K562 (cell line): ENCODE data around the gene RRM2. TPM values are rescaled to one million over a fixed set of nuclear protein-coding genes. Genes with fewer than 3 reads are reported as not detected.

Experiments
- ATAC-seq: fragments of 200-7000 bp; cut with Tn5 transposase; 3 replicates; pipeline ENCODE4 v1.9.1; 2020; ENCODE audit warnings: moderate library complexity
- BruUV-seq: library from RNA; stranded (reverse); fragments of 400-500 nt; replicated peaks from 2 replicates; lab custom pipeline; 2021; lab: Mats Ljungman, UMichigan
- CTCF ChIA-PET: fragments of 300-600 bp; formaldehyde crosslinking; extraction: SDS; loops from one replicate; lab custom pipeline; 2021; ENCODE audit warnings: low intra/inter-chr PET ratio; lab: Yijun Ruan, JAX
- POLR2A ChIA-PET: fragments of 300-600, 350-650 bp; sonication (Branson Sonifier 250); formaldehyde crosslinking; extraction: SDS; loops from one replicate; lab custom pipeline; 2021; ENCODE audit warnings: antibody characterized with exemption, inconsistent platforms; lab: Yijun Ruan, JAX
- DNase-seq, 4 experiments: peaks; one replicate each; pipeline versions ENCODE4 v3.0.0 to v3.0.0-alpha.2; 2011 to 2018; ENCODE audit warnings: low spot score in 3 of 4, mixed read lengths in 3 of 4; ENCODE audit errors: extremely low read depth in 1 of 4
- FAIRE-seq: peaks from 2 replicates; lab custom pipeline; 2011; peaks lifted over from hg19 to GRCh38; lab: Jason Lieb, UNC
- H2AFZ ChIP-seq: 2 replicates; pipeline ENCODE4 v1.6.0; 2011; ENCODE audit warnings: low read depth, low read length, control low read depth, inconsistent platforms
- H3K27ac ChIP-seq: fragments of 200-600 bp; 3 replicates; pipeline ENCODE4 v1.8.0; 2011; ENCODE audit warnings: low read depth, mild to moderate bottlenecking, control low read depth, inconsistent platforms, low read length, moderate library complexity, mixed read lengths; ENCODE audit errors: extremely low read depth
- H3K27me3 ChIP-seq, 2 experiments: fragments of 300-600 bp in 1 of 2; 2 replicates in 1 of 2; 3 replicates in 1 of 2; pipeline versions ENCODE4 v1.6.0 to v1.8.0; 2011; ENCODE audit warnings: inconsistent platforms in 2 of 2, low read length in 2 of 2, mild to moderate bottlenecking in 1 of 2, mixed read lengths in 1 of 2, moderate library complexity in 1 of 2; ENCODE audit not compliant: control insufficient read depth in 2 of 2, insufficient read depth in 2 of 2
- H3K36me3 ChIP-seq: fragments of 300-600 bp; 3 replicates; pipeline ENCODE4 v1.8.0; 2011; ENCODE audit warnings: mild to moderate bottlenecking, low read length, inconsistent platforms; ENCODE audit not compliant: control insufficient read depth, insufficient read depth
- H3K4me1 ChIP-seq, 2 experiments: fragments of 200-600 bp in 1 of 2; replicated peaks in 1 of 2; 2 replicates in 1 of 2; 3 replicates in 1 of 2; pipeline versions ENCODE4 v1.5.1 to v1.8.0; 2011; ENCODE audit warnings: inconsistent platforms in 2 of 2, low read length in 2 of 2, mild to moderate bottlenecking in 1 of 2, mixed read lengths in 1 of 2, moderate library complexity in 1 of 2; ENCODE audit not compliant: control insufficient read depth in 2 of 2, insufficient read depth in 2 of 2
- H3K4me2 ChIP-seq: 2 replicates; pipeline ENCODE4 v1.6.1; 2011; ENCODE audit warnings: low read length, control low read depth, inconsistent platforms, mixed read lengths; ENCODE audit not compliant: insufficient read depth
- H3K4me3 ChIP-seq: fragments of 200-600 bp; sonication (generic), shearing (Covaris generic); 2 replicates; pipeline ENCODE4 v1.5.1; 2016; ENCODE audit warnings: control low read depth, inconsistent platforms
- H3K79me2 ChIP-seq: fragments of 200-600 bp; 3 replicates; pipeline ENCODE4 v1.8.0; 2011; ENCODE audit warnings: low read length, inconsistent platforms; ENCODE audit not compliant: control insufficient read depth, insufficient read depth
- H3K9ac ChIP-seq, 2 experiments: 2 replicates each; pipeline versions ENCODE4 v1.6.0 to v1.6.1; 2011; ENCODE audit warnings: low read depth in 2 of 2, low read length in 2 of 2, control low read depth in 1 of 2, inconsistent platforms in 1 of 2, mild to moderate bottlenecking in 1 of 2, mixed read lengths in 1 of 2; ENCODE audit not compliant: insufficient read depth in 1 of 2
- H3K9me1 ChIP-seq: one replicate; pipeline ENCODE4 v1.6.0; 2011; ENCODE audit warnings: inconsistent platforms, mild to moderate bottlenecking, low read length, moderate library complexity; ENCODE audit not compliant: control insufficient read depth, insufficient read depth
- H3K9me3 ChIP-seq: replicated peaks from 2 replicates; pipeline ENCODE4 v1.5.1; 2011; ENCODE audit warnings: low read depth, low read length, inconsistent platforms; ENCODE audit not compliant: control insufficient read depth, insufficient read depth
- H4K20me1 ChIP-seq: replicated peaks from 2 replicates; pipeline ENCODE4 v1.6.1; 2011; ENCODE audit warnings: low read length, inconsistent platforms, mixed read lengths; ENCODE audit not compliant: control insufficient read depth, insufficient read depth
- BRCA1 ChIP-seq, 2 experiments: fragments of 450-650 bp in 1 of 2; sonication (generic) in 1 of 2; formaldehyde crosslinking in 1 of 2; IDR thresholded peaks; 2 replicates each; pipeline versions ENCODE4 v1.5.0 to v1.6.1; 2017 to 2020; ENCODE audit warnings: mild to moderate bottlenecking in 1 of 2, missing genetic modification reagents in 1 of 2
- GABPB2 ChIP-seq: fragments of 250-450 bp; sonication (Bioruptor Pico); conservative IDR thresholded peaks from 2 replicates; pipeline ENCODE4 v1.5.1; 2021; ENCODE audit warnings: mild to moderate bottlenecking
- NFIC ChIP-seq: fragments of 450-650 bp; IDR thresholded peaks from 2 replicates; pipeline ENCODE4 v1.6.1; 2017; ENCODE audit warnings: mild to moderate bottlenecking, inconsistent platforms
- POLR2G ChIP-seq: fragments of 200-400 bp; formaldehyde crosslinking; IDR thresholded peaks from 2 replicates; pipeline ENCODE4 v1.6.1; 2017; ENCODE audit warnings: low read depth, mild to moderate bottlenecking, antibody characterized with exemption, low read length, moderate library complexity
- ZNF121 ChIP-seq: sonication (generic); formaldehyde crosslinking; conservative IDR thresholded peaks from 2 replicates; pipeline ENCODE4 v1.8.0; 2022; ENCODE audit warnings: missing genetic modification reagents
- WGBS: fragments of 100-300 bp; shearing (Covaris generic); methylation state at CpG from one replicate; pipeline ENCODE4 v1.1.6; 2016; ENCODE audit warnings: low coverage, mixed read lengths; ENCODE audit not compliant: insufficient coverage; ENCODE audit errors: missing lambda C conversion rate; 5-methylcytosine and 5-hydroxymethylcytosine counted together
- in situ Hi-C: fragments of 300-500 bp; cut with MboI; formaldehyde crosslinking; loops from 4 replicates; pipeline ENCODE4 v1.15.0; 2018; ENCODE audit warnings: inconsistent platforms, mixed read lengths
- intact Hi-C: fragments of 100-400 bp; cut with micrococcal nuclease; formaldehyde crosslinking; loops from 2 replicates; pipeline ENCODE4 v1.14.2; 2022
- polyA plus RNA-seq, 8 experiments: library from polyadenylated mRNA; depleted of rRNA in 4 of 8; stranded (reverse) in 5 of 8; unstranded in 3 of 8; fragments of >200 nt; fragmentation: Nextera tagmentation in 2 of 8; fragmentation: Illumina TruSeq in 1 of 8; extraction: Ambion mirVana in 2 of 8; extraction: Trizol in 1 of 8; gene quantifications; 2 replicates each; pipeline versions ENCODE4 v1.2.1 to v1.2.3, GENCODE V29; 2011 to 2014; ENCODE audit warnings: inconsistent platforms in 1 of 8, missing spikeins in 1 of 8
- total RNA-seq, 7 experiments: library from RNA; depleted of rRNA in 6 of 7; stranded (reverse); fragments of >200 nt in 6 of 7; fragmentation: Illumina TruSeq in 2 of 7; extraction: Trizol in 2 of 7; gene quantifications; 2 replicates each; pipeline versions ENCODE4 v1.2.1 to v1.2.3, GENCODE V29; 2011 to 2021; ENCODE audit warnings: low replicate concordance in 1 of 7

Gene RRM2
- total and polyA plus RNA-seq, 9 of the 15 experiments (the other 6 are each of a cell fraction or from before 2014, with no cell fraction given) = 50.1 to 244 (median 128) TPM

DNA sequence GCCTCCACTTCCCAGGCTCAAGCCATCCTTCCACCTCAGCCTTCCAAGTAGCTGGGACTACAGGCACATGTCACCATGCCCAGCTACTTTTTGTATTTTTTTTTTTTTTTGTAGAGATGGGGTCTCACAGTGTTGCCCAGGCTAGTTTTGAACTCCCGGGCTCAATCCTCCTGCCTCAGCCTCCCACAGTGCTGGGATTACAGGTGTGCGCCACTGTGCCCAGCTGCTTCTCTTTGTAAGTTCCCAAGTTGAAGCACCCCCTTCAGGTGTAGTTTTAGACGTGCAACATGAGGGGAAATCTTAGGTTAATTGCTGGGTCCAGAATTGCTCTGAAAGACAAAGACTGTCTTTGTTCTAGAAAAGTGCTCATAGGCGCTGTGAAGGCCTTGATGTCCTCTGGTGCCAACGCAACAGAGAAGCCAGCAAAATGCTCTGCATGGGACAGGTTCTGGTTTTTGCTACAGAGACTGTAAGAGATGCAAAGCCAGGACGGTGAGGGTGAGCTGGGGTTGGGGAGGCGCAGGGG is 46.6 kb downstream of the RRM2 start:
- TF ChIP-seq NFIC = no peak
- peak; percentile 29; the same call in 1 of the 2 replicates for TF ChIP-seq ZNF121 (CRISPR knock-in tag)
- TF ChIP-seq GABPB2 (CRISPR knock-in tag) = no peak
- no peak for FAIRE-seq
- ChIA-PET POLR2A (interaction anchor here (0.6 to 1.4 kb wide), 3 partner anchors 8 to 351 kb away, joined by 3 to 5 read pairs (median 4); no protein-coding TSS in a partner anchor), CTCF (no interaction called here)
- H3K4me3 ChIP-seq = no peak overlapping the region
- H3K9me3 ChIP-seq = no peaks in the 10 kb centered on the region
- in situ Hi-C loops (no loop called here), intact Hi-C loops (no loop called here)
- H3K27me3 ChIP-seq = no peaks in the 10 kb centered on the region
- H3K4me2 ChIP-seq = no peak overlapping the region
- no peak overlapping the region for H2AFZ ChIP-seq
- no TSS peak for BruUV-seq
- H4K20me1 ChIP-seq = peaks cover 8% of the 10 kb centered on the region; the same call in 1 of the 2 replicates
- H3K9ac ChIP-seq = peak overlapping the region in 1 of 2 experiments; percentile 69; a peak in 1 of 4 replicates
- no peak for DNase-seq
- no peaks in the 10 kb centered on the region for H3K9me1 ChIP-seq
- no peak overlapping the region for H3K27ac ChIP-seq
- 72% methylated on average over 7 of the region's 7 CpGs for WGBS
- no peaks in the 10 kb centered on the region for H3K79me2 ChIP-seq
- peaks cover 17% of the 10 kb centered on the region; the same call in 2 of the 3 replicates for H3K36me3 ChIP-seq
- H3K4me1 ChIP-seq = peaks cover 0 to 11% of the 10 kb centered on the region in 2 experiments; a peak in 2 of 5 replicates
- no peak for ATAC-seq

DNA sequence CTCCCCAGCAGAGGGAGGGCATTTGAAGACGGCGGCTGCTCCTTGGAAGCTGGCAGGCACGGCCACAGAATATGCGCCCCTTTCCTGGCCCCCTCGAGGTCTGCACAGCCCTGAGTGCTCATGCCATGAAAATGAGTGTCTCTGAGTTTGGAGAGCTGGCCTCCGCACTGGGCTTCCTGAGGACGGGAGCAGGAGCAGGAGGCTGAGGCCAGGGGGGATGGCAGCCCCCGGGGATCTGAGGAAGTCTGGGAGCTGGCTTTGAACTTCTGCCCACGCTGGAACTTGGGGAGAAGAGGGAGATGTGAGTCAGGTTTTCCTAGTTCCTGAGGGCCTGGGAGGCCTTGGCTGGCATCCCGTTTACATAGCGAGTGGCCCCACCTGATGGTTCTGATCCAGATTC is 47.0 kb downstream of the RRM2 start:
- Histone ChIP-seq H3K79me2 (no peaks in the 10 kb centered on the region), H3K27ac (no peak overlapping the region), H3K9me1 (no peaks in the 10 kb centered on the region), H3K36me3 (peaks cover 12% of the 10 kb centered on the region; the same call in 2 of the 3 replicates), H3K27me3 (no peaks in the 10 kb centered on the region), H3K9me3 (no peaks in the 10 kb centered on the region), H3K4me3 (no peak overlapping the region), H2AFZ (no peak overlapping the region), H3K4me1 (peaks cover 0 to 11% of the 10 kb centered on the region in 2 experiments; a peak in 2 of 5 replicates), H3K9ac (peak overlapping the region in 1 of 2 experiments; percentile 69; a peak in 1 of 4 replicates), H4K20me1 (peaks cover 8% of the 10 kb centered on the region; the same call in 1 of the 2 replicates), H3K4me2 (no peak overlapping the region)
- DNase-seq = no peak
- FAIRE-seq = no peak
- intact Hi-C loops = no loop called here
- WGBS = 81% methylated on average over 11 of the region's 11 CpGs
- CTCF ChIA-PET = no interaction called here
- no TSS peak for BruUV-seq
- POLR2A ChIA-PET = interaction anchor here (0.6 to 1.4 kb wide), 3 partner anchors 9 to 351 kb away, joined by 3 to 5 read pairs (median 4); no protein-coding TSS in a partner anchor
- no peak for ATAC-seq
- TF ChIP-seq BRCA1 (IDR thresholded peaks at IDR 0.05) (no peak), BRCA1 (CRISPR knock-in tag; IDR thresholded peaks at IDR 0.05) (no peak), POLR2G (0 out of 2 replicates have a peak, but pooled peaks have one; percentile 38)
- in situ Hi-C loops = no loop called here
